ENCODE measurements around the gene TREX2.

DNA sequence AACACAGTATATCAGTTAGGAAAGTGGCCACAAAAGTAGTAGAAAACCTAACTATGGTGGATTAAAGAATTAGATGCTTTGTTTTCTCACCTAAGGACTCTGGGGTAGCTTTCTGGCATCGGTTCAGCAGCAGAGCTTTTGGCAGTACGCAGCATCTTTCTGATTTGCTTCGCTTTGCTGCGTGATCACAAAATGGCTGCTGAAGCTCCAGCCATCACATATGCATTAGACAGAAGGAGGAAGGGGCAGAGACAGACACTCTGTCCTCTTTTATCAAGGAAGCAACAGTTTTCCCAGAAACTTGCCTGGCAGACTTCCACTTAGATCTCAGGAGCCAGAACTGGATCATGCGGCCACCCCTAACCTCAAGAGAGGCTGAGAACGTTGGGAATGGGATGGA lies 15.1 kb downstream of the TREX2 start:
- TF ChIP-seq, protein P1, sequence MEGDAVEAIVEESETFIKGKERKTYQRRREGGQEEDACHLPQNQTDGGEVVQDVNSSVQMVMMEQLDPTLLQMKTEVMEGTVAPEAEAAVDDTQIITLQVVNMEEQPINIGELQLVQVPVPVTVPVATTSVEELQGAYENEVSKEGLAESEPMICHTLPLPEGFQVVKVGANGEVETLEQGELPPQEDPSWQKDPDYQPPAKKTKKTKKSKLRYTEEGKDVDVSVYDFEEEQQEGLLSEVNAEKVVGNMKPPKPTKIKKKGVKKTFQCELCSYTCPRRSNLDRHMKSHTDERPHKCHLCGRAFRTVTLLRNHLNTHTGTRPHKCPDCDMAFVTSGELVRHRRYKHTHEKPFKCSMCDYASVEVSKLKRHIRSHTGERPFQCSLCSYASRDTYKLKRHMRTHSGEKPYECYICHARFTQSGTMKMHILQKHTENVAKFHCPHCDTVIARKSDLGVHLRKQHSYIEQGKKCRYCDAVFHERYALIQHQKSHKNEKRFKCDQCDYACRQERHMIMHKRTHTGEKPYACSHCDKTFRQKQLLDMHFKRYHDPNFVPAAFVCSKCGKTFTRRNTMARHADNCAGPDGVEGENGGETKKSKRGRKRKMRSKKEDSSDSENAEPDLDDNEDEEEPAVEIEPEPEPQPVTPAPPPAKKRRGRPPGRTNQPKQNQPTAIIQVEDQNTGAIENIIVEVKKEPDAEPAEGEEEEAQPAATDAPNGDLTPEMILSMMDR (conservative IDR thresholded peaks at IDR 0.05; ENCODE audit: low read length): no peak
- no peak for TF ChIP-seq EZH2phosphoT487 (IDR thresholded peaks at IDR 0.05; ENCODE audit: borderline replicate concordance, low read depth, low read length)

Measured in OCI-LY7 (cell line).